Activated CD4-positive, alpha-beta T cell treated with anti-CD3 and anti-CD28 coated beads for 1 hour (primary cell): Measurements from ENCODE around the gene DEDD2.

Source experiments
- DNase-seq: peaks from one replicate; pipeline ENCODE4 v3.0.0-alpha.2; 2020

DEDD2 gene

DNA sequence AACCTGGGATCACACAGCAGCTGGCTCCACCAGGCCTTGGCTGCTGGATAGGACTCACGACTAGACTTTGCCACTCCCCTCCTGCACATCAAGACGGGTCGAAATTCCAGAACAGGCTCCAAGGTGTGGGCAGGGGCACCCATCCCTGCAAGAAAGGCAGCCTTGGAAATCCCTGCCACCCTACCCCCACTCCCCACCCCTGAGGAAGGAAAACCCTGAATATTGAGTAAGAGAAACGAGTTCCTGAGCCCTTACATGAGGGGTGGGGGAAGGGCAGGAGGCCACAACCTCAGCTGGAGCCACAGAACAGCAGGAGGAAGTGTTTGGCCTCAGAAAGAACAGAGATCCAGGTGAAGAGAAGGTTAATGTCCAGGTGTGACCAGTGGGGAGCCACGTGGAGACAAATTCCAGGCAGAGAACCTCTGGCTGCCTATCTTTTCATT lies 20.1 kb downstream of the DEDD2 start:
- DNase-seq, result no peak

DNA sequence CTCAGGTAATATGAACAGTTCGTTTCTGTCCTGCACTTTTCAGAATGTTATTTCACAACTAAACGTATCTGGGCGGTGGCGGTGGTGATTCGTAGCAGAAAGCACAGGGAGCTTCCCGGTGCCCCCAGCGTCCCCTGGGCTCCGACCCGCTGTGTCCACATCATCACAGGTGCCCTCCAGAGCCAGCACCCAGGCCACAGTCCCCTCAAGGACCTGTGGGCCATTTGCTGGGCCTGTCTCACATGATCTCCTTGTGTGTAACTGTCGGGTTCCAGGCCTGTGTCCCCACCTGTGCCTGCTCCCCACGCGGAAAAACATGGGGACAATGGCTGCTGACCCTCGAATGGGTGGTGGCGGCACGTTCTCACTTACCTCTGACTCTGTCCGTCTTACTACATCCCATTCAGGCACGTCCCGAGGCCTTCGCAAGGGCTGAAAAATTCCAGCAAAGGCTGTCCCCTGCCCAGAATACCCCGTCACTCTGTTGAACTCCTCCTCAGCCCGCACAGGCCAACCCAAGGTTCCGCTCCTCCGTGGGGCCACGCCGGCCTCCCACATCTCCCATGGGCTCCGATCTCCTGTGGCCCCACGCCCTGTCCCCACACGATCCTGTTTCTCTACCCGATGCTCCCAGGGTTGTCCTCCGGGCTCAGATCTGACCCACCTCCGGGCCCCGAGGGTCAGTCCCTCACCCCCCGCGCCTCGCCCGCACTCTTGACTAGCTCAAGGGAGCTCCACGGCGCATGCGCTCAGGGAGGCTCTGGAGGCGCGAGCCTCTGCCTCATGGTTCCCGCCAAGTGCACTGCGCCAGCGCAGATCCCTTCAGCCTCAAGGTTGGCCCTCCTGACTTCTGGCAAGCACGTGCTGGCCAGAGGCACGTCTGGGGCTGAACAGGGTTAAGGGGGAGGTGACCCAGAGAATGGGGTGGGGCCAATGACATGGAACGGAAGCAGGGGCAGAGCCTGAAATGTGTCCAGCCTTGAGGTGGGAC lies 21.2 kb downstream of the DEDD2 start:
- no peak for DNase-seq

DNA sequence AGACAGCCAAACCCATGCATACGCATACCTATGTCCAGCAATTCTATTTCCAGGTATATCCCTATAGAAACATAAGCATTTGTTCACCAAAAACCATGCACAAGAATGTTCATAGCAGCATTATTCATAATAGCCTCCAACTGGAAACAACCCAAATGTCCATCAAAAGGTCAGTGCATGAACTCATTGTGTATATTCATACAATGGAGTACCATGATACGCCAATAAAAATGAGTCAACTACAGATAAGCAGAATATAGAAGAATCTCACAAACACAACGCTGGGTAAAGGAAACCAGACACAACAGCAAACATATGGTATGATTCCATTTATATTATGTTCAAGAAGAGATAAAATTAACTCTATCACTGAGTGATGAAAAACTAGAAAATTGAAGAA lies 23.8 kb downstream of the DEDD2 start:
- DNase-seq, result no peak

DNA sequence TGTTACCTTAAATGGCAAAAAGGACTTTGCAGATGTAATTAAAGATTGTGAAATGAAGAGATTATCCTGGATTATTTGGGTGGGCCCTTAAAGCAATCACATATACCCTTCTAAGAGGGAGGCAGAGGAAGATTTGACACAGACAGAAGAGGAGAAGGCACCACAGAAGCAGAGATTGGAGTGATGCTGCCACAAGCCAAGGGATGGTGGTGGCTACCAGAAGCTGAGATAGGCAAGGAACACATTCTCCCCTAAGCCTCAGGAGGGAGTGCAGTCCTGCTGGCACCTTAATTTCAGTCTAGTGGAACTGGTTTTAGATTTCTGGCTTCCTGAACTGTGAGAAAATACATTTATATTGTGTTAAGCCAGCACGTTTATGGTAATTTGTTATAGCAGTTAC lies 24.2 kb downstream of the DEDD2 start:
- DNase-seq, result no peak

DNA sequence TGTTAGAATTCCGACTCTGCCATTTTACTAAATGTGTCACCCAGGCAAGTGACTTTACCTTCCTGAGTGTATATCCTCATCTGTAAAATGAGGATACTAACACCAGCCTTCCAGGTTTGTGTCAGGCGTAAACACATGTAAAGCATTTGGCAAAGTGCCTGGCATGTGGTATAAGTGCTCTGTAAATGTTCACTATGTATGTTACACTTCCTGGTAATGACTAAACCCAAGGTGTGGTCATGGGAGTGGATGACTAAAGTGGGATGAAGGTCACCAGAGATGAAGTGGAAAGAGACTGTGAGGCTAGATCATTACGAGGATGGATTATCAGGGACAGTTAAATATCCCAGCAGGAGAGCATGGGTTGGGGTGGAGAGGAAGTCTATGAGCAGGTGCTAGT lies 25.6 kb downstream of the DEDD2 start:
- DNase-seq, result no peak

DNA sequence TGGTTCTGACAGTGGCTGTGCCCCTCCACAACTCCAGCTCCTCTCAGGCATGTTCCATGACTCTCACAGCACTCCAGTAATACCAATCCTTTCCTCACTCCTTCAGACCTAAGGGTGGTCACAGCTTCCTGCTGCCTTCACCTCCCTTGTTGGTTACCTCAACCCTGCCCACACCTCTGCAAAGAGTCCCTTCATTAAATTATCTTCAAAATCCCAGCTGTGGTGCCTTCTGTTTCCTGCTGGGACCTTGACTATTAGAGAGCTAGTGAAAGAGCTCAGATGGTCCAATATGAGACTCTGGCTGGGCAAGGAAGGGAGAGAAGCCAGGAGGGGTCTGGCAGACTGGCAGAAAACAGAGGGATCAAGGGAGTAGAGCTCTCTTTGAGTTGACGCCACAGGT lies 26.1 kb downstream of the DEDD2 start:
- DNase-seq, result no peak

DNA sequence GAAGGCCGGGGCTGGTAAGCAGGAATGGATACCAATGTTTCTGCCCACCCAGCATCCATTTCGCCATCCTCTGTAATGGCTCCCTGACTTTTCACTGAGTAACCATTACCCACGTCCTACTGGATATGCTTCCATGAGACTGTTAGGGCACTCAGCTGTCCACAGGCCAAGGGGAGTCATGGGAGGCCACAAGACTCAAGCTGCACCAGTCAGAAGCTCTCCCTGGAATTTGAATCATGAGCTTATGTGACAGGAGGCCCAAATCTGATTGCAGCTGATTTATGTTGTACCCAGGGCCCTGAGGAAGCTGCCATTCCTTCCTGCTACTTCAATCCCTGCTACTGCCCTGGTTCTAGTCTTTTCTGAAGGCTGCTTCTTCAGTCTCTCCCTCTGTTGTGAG lies 28.3 kb downstream of the DEDD2 start:
- DNase-seq, result no peak

DNA sequence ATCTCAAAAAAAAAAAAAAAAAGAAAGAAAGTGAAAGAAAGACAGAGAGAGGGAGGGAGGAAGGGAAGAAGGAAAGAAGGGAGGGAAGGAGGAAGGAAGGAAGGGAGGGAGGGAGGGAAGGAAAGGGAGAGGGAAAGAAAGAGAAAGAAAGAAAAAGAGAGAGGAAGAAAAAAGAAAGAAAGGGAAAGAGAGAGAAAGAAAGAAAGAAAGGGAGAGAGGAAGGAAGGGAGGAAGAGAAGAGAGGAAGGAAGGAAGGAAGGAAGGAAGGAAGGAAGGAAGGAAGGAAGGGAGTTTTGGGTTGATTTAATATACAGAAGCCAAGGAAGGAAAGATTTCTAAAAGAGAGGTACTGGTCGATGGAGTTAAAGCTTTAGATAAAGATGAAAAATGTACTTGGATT lies 28.8 kb downstream of the DEDD2 start:
- DNase-seq, result no peak

DNA sequence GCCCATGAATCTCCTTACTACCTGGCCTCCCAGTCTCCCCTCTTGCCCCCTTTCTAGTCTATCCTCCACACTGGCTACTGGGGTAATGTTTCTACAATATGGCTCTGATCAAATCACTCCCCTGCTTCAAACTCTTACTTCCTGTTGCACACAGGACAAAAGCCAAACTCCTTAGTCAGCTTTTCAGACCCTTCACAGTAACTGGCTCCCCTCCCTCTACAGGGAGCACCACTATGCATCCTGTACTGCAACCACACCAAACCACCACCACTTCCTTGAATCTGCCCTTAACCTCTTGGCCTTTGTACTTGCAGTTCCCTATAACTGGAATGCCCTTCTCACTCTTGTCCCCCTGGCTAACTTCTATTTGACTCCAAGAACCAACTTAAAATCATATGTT lies 32.2 kb downstream of the DEDD2 start:
- DNase-seq, result no peak

DNA sequence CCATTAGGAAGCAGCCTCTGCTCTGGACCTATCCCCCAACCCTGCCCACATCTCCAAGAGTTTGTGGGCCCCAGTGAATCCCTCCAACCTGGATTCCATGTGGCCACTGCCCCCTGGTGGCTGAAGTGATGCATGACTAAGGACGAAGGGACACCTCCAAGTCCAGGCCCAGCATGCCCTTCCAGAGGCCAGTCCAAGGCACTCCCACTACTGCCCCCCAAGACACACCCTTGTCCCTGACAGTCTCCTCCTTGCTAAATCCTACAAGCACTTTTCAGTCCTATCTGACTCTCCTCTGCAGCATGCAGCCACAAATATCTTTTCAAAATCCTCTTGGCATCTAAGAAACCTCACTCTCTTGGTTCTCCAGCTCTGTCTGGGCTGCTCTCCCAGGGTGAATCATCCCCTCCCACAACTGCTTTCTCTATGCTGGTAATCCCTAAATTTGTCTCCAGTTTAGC lies 33.0 kb downstream of the DEDD2 start:
- DNase-seq, result peak; percentile 54

DNA sequence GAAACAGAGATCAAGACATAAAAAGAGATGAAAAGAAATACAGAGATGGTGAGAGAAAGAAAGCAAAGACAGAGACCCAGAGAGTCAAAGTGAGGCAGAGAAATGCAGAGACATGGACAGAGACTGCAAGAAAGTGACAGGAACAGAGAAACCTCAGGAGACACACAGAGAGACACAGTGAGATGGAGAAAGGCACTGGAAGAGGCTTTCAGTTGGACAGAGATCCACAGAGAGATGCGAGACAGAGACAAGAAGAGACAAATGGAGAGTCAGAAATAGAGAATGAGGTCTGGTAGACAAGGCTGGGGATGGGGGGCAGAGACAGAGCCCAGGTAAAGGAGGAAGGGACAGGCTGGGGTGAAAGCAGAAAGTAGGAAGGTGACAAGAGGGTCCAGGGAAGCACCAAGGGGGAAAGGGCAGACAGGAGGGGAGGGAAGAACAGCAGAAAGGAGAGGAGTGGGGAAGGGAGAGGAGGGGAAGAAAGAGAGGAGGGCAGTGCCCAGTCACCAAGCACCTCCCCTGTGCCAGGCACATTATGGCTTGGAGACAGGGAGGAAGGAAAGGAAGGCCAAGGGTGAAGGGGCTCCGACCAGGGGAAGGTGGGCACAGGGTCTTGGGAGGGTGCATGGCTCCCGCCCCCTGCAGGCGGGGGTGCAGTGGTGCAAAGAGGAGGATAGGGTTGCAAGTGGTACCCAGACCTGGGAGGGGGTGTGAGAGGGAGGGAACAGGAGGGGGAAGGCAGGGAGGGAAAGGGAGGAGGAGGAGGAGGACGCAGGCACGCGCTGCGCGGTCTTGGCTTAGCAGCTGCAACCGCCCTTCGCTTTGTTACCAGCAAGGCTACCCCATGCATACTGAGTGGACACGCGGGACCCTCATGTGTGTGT lies 38.4 kb downstream of the DEDD2 start:
- no peak for DNase-seq

DNA sequence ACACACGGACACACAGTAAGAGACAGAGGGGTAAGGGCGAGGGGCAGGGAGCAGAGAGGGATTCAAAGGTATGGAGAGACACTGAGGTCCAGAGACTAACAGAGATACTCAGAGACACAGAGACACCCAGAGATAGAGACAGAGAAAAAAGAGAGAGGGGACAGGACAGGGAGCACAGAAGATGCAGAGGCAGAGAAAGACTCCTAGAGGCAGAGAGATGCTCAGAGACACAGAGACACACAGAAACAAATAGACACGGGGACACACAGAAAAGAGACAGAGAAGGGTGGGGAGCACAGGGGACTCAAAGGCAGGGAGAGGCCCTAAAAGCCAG lies 39.8 kb downstream of the DEDD2 start:
- DNase-seq, result no peak

DNA sequence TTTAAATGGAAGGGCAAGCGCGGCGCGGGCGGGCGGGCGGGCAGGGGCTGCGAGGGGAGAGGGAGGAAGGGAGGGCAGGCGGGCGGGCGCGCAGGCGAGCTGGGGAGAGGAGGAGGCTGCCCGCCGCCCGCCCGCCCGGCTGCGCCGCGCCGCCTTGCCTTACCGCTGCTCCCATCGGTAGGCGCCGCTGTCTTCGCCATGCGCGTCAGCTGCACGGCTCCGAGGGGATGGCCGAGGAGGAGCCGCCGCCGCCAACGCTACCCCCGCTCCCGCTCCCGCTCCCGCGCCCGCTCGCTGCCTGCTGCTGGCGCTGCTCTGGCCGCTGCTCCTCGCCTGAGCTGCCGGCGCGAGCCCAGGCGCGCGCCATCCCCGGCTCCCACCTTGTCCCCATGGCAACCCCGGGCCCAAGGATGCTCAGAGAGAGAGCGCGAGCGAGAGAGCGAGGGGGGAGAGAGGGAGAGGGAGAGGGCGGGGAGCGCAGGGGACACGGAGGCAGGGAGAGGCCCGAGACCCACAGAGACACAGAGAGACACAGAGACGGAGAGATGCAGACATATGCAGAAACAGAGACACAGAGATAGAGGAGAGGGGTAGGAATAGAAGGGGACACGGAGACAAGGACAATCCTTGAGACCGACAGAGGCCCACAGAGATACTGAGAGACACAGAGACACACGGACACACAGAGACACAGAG lies 40.3 kb downstream of the DEDD2 start:
- DNase-seq, result peak; percentile 66

DNA sequence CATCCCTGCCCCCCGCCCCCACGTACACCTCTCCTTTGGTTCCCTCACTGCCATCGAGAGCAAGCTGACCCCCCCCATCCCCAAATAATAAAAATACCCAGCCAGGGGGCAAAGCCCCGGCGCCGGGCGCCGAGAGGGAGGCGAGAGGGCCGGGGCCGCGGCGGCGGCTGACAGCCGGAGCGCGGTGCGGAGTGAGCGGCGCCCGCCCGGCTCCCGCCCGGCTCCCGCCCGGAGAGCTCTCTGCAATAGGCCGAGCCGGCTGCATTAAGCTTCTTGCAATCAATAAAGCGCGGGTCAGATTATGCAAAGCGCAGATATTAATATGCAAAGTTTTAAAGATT lies 40.9 kb downstream of the DEDD2 start:
- DNase-seq, result no peak

DNA sequence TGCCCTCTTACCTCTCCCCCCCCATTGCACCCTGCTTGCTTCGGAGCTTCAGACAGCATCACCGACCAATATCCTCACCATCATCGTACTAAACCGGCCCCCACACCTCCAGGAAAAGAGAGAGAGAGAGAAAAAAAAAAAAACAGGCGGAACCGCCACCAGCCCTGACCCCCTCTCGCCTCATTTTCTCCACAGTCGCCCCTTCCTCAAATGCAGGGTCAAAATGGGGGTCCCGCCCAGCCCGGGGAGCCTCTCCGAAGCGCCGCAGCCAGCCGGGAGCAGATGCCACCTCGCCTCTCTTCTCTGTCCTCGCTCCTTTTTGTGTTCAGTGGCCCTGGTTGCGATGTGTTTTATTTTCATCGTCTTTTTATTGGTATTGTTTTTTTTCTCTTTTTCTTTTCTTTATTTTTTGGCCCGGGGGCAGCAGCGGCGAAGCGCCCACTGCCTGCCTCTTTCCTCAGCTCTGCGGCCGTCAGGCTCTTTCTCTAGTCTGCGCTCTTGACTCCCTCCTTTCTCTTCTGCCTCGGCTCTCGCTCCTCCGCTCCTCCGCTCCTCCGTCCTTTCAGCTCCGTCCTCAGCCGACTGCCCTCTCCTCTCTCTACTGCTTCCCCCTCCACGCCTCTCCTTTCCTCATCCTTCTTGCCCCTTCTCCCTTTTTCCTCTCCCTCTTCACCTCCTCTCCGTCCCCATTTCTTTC lies 41.4 kb downstream of the DEDD2 start:
- no peak for DNase-seq

DNA sequence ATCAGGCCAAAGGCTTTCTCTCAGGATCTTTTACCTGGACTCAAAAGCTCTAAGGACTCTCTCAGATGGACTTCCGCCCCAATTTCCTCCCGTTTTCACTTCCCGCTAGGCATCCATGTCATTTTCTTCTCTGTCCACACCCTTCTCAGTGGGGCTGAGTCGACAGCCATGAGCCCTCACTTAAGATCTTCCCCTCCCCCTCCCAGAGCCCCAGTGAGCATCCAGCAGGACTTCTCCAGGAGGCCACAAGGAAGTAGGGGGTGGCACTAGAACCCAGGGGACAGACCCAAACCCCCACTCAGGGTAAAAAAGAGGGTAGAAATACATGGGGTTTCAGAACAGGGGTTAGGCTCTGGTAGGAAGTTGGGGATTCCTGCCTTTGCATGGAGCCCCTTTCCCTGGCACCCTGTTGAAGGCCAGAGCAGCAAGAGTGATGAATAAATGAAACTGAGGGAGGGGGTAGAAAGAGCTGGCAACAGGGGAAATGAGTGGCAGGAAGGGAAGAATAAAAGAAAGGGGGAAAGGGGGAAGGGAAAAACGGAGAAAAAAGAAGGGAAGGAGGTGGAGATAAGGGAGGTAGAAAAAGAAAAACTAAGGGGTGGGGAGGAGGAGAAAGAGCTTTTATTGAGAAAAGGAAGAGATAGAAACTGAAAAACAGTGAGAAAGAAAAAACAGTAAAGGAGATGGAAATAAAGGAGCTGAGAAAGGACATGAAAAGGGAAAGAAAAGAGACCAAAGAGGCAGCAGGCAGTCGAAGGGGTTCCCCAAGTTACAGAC lies 42.3 kb downstream of the DEDD2 start:
- no peak for DNase-seq

DNA sequence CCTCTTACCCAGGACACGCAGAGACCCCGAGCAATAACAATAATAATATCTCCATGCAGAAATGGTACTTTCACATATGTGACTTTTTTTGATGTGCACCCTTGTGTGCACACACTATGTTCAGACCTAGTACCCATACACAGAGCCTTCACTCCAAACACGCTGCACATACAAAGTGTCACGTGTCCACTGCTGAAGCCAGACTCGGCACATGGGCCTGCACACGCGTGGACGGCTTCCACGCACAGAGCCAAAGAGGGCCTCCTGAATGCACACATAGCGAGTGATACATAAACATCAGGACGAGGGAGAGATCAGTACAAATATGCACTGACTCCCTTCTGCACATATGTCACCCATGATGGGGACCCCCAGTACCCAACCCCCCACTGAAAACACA lies 43.3 kb downstream of the DEDD2 start:
- no peak for DNase-seq

DNA sequence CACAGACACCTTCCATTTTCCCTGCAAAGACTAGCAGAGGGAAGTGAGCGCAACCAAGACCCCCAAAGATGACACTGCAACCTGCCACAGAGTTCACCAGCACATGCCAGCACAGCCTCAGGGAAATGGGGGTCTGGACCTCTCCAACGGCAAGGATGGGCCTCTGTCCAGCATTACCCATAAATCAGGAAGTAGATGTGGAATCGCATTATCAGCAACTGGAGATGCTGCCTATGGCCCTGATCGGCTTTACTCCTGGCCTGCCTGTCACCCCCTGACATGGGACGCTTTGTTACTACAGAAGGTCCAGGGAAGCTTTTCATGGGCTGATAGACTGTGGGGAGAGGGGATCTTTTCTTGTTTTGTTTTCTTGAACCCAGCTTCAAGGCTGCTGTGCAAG lies 43.8 kb downstream of the DEDD2 start:
- DNase-seq, result no peak

DNA sequence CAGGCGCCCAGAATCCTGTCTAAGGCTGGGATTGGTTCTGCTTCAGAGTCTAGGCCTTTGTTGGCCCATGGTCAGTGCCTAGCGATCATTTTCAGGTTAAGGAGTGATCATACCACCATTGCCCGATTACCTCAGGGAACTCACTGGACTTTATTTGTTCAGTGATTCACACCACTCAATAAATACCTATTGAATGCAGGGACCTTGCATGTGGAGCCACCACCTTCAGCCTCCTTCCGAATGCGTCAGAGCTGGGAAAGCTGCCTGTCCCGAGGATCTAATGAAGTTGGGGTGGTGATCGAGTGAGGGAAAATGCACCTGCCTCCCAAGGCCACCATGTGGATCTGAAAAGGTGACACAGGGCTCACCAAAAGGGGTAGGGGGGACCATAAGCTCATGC lies 45.2 kb downstream of the DEDD2 start:
- no peak for DNase-seq

DNA sequence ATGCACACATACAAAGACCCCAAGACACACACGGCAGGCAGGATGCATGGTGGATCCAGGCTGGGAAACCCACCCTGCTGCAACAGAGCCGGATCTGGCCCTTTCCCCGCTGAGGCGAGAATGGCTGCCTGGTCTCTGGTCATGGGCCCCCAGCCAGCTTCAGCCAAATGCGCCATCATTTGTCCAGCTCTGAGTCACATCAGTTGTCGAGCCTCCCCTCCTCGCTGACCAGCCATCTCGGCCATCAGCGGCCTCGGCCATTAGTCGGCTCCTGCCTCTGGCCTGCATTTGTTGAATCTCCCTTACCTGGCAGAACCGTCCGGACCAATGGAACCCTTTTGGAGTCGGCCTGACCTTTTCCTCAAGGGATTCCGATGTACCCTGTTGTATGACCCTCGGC lies 46.8 kb downstream of the DEDD2 start:
- no peak for DNase-seq

DNA sequence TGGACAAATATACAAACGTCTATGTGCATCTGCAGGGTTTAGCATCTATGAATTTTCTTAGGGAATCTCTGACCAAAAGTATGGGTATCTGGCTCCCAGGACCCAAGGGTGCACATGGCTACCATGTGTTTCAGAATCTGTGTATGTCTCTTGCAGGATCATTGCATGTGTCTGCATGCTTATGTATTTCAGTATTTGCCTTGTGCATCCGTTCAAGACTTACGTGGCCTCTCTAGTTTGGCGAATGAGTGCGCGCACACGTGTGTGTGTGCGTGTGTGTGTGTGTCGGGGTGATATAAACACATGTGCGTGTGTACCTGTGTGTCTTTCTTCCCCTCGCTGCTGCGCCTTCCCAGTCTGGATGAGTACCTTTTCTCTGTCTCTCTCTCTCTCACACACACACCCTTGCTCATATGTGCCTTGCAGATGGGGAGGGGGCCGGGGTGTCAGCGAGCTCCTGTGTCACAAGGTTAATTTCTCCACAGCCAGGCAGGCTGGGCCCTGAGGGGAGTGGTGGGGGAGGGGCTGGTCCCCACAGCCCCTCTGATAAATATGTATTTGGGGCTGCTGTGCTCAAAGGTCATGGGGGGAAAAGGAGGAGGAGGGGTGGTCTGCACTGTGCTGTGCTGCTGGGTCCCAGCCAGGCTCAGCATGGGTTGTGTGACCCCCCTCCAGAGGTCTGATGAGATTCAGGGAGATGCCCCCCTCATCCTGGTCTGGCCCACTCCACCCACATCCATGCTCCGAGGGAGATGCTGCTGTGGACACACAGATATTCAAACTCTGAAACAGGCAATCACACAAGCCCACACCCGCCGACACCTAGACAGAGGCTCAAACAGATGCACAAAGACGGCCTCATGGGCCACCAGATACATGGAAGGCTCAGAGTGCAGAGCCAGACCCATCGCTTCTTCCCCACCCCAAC lies 47.7 kb downstream of the DEDD2 start:
- no peak for DNase-seq
